NT2/D1 (cell line): ENCODE measurements around the gene MRPL55.
A peak's percentile ranks its signal among the peaks of the same experiment; 100 is the strongest.

Experiments
- DNase-seq: peaks from one replicate; pipeline ENCODE4 v3.0.0-alpha.2; 2011; ENCODE audit warnings: low read depth, low spot score
- H3K27me3 ChIP-seq: 2 replicates; pipeline ENCODE4 v1.6.0; 2011; ENCODE audit warnings: mild to moderate bottlenecking; ENCODE audit not compliant: insufficient read length, insufficient read depth
- H3K36me3 ChIP-seq: 2 replicates; pipeline ENCODE4 v1.6.1; 2011; ENCODE audit warnings: mild to moderate bottlenecking, low read length, mixed read lengths; ENCODE audit not compliant: insufficient read depth, insufficient read length
- H3K4me1 ChIP-seq: 2 replicates; pipeline ENCODE4 v1.5.1; 2011; ENCODE audit not compliant: insufficient read depth, insufficient read length
- H3K4me3 ChIP-seq: 2 replicates; pipeline ENCODE4 v1.5.1; 2011; ENCODE audit warnings: low read depth; ENCODE audit not compliant: insufficient read length
- H3K9ac ChIP-seq: 2 replicates; pipeline ENCODE4 v1.6.0; 2011; ENCODE audit warnings: low read depth; ENCODE audit not compliant: insufficient read length
- H3K9me3 ChIP-seq: 2 replicates; pipeline ENCODE4 v1.5.1; 2011; ENCODE audit warnings: mild to moderate bottlenecking, low read length; ENCODE audit not compliant: insufficient read depth
- SUZ12 ChIP-seq: IDR thresholded peaks from 2 replicates; pipeline ENCODE4 v1.6.1; 2011; ENCODE audit not compliant: insufficient read length, insufficient read depth; ENCODE audit errors: extremely low read depth
- YY1 ChIP-seq: IDR thresholded peaks from 2 replicates; pipeline ENCODE4 v1.6.1; 2011; ENCODE audit not compliant: insufficient read length, insufficient read depth
- ZNF274 ChIP-seq: IDR thresholded peaks from 2 replicates; pipeline ENCODE4 v1.6.1; 2011; ENCODE audit warnings: mild to moderate bottlenecking, low read depth, low read length

Gene MRPL55

GRCh38 chr1:228063251-228064191, 45.6 kb downstream of the MRPL55 start:
- Histone ChIP-seq H3K9me3 (peaks cover 12% of the 10 kb centered on the region; the same call in 1 of the 2 replicates), H3K27me3 (peaks cover 50% of the 10 kb centered on the region), H3K4me3 (no peak overlapping the region)

DNA sequence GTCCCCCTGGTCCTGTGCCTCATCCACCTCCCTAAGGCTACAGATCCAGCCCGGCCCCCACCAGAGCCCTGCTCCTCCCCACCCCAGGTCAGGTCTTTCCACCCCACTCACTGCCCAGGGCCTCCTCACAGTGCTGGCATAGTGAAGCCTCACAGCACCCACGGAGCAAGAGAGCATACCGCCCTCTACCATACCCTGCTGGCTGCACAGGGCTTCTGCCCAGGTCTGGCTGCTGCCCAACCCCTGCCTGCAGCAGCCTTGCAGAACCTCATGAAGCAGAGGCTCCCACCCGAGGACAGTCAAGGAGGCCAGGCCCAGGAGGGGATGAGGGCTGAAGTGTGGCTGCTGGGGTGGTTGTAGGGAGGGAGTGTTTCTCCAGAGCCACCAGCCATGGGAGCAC, 46.3 kb downstream of the MRPL55 start:
- no peak for DNase-seq
- Histone ChIP-seq H3K27me3 (peaks cover 42% of the 10 kb centered on the region), H3K9me3 (peaks cover 13% of the 10 kb centered on the region; the same call in 1 of the 2 replicates)

More at GRCh38 chr1:228063251-228064191, 45.6 kb downstream of the MRPL55 start:
- H3K36me3 ChIP-seq = no peaks in the 10 kb centered on the region
- peaks cover 34% of the 10 kb centered on the region for H3K4me1 ChIP-seq
- no peak for TF ChIP-seq ZNF274
- no peak for TF ChIP-seq YY1
- no peak for TF ChIP-seq SUZ12
- no peak overlapping the region for H3K9ac ChIP-seq
- DNase-seq = no peak

DNA sequence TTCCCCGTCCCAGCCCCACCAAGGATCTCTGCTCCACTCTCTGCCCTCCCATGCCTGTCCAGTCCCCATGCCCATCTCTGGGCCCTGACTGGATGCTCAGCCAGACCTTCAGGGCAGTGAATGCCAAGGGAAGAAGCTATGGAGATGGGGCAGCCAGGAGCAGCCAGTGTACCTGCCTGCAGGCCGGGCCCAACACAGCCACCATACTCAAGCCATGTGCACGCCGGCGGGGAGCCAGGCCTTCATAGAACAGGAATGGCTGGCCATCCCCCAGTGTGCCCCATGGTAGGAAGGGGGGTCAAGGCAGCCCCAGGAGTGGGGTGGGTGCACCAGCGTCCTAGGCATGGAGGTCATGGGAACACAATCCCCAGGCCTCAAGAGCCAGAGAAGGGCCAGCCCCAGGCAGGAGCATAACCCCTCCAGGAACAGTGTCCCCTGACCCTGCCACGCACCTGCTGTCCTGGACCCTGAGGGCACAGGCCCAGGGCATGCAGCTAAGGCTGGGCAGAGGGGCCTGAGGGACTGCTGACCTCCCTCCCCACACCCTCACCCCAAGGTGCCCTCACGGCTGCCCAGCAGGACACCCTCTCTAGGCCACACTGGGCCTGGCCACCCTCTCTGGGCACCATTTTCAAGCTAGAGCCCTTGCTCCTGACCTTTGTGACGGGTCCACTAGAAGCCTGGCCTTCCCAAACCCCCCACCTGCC, 46.9 kb downstream of the MRPL55 start:
- H3K27me3 ChIP-seq = peaks cover 37% of the 10 kb centered on the region

More for the DNA sequence above, 46.3 kb downstream of the MRPL55 start:
- Histone ChIP-seq H3K4me3 (no peak overlapping the region), H3K9ac (no peak overlapping the region), H3K36me3 (no peaks in the 10 kb centered on the region), H3K4me1 (peaks cover 34% of the 10 kb centered on the region)
- no peak for TF ChIP-seq SUZ12
- no peak for TF ChIP-seq ZNF274
- TF ChIP-seq YY1 = no peak

DNA sequence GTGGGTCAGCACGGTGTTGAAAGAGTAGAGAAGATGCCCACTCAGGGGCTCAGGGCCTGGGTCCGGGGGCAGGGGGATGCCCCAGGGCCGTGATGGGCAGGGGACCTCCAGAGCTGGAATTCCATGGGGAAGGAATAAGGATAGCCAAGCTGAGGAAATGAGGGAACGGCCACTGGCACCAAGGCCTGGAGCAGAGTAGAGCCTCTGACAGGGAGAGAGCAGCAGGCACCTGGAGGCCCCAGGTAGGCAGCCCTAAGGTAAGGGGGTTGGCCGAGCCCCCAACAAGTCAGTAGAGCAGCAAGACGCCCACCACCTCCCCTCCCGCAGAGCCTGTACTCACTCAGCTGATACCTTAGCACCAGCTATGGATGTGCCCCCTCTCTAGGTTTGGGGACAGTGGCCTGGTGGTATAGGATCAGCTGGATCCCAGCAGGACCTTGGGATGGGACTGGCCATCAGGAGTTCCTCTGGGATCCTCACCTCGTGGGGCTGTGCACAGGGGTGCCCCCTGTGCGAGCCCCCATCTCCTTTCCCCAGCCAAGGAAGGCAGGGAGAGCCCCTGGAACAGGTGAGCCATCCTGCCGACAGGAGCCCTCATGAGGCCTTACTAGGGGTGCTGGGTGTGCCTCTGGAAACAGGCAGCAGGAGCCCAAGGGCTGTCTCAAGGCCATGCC, 47.6 kb downstream of the MRPL55 start:
- Histone ChIP-seq H3K4me1 (peaks cover 31% of the 10 kb centered on the region), H3K27me3 (peaks cover 31% of the 10 kb centered on the region), H3K4me3 (no peak overlapping the region), H3K9me3 (peaks cover 13% of the 10 kb centered on the region; the same call in 1 of the 2 replicates), H3K9ac (peak overlapping the region; percentile 32), H3K36me3 (no peaks in the 10 kb centered on the region)
- no peak for DNase-seq
- TF ChIP-seq YY1 (no peak), SUZ12 (no peak), ZNF274 (no peak)

More for the DNA sequence above, 46.9 kb downstream of the MRPL55 start:
- no peak for DNase-seq
- no peak overlapping the region for H3K9ac ChIP-seq
- TF ChIP-seq YY1 (no peak), SUZ12 (no peak), ZNF274 (no peak)
- H3K36me3 ChIP-seq = no peaks in the 10 kb centered on the region
- no peak overlapping the region for H3K4me3 ChIP-seq
- H3K4me1 ChIP-seq = peaks cover 34% of the 10 kb centered on the region
- peaks cover 13% of the 10 kb centered on the region; the same call in 1 of the 2 replicates for H3K9me3 ChIP-seq

DNA sequence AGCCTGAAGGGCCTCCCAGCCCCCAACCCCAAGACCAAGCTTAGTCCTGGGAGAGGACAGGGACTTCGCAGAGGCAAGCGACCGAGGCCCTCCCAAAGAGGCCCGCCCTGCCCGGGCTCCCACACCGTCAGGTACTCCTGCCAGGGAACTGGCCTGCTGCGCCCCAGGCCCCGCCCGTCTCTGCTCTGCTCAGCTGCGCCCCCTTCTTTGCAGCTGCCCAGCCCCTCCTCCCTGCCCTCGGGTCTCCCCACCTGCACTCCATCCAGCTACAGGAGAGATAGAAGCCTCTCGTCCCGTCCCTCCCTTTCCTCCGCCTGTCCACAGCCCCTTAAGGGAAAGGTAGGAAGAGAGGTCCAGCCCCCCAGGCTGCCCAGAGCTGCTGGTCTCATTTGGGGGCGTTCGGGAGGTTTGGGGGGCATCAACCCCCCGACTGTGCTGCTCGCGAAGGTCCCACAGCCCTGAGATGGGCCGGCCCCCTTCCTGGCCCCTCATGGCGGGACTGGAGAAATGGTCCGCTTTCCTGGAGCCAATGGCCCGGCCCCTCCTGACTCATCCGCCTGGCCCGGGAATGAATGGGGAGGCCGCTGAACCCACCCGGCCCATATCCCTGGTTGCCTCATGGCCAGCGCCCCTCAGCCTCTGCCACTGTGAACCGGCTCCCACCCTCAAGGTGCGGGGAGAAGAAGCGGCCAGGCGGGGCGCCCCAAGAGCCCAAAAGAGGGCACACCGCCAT, 48.5 kb downstream of the MRPL55 start:
- H3K27me3 ChIP-seq = peaks cover 29% of the 10 kb centered on the region
- peak overlapping the region; percentile 79 for H3K9ac ChIP-seq
- no peaks in the 10 kb centered on the region for H3K36me3 ChIP-seq
- peak; percentile 54 for DNase-seq
- TF ChIP-seq SUZ12 (no peak), ZNF274 (no peak)
- peaks cover 13% of the 10 kb centered on the region; the same call in 1 of the 2 replicates for H3K9me3 ChIP-seq
- peak overlapping the region; percentile 52 for H3K4me3 ChIP-seq
- H3K4me1 ChIP-seq = peaks cover 24% of the 10 kb centered on the region

GRCh38 chr1:228059634-228060457, 49.3 kb downstream of the MRPL55 start:
- no peaks in the 10 kb centered on the region for H3K36me3 ChIP-seq
- peaks cover 13% of the 10 kb centered on the region; the same call in 1 of the 2 replicates for H3K9me3 ChIP-seq
- H3K9ac ChIP-seq = peak overlapping the region; percentile 79
- TF ChIP-seq ZNF274 = no peak
- no peak for TF ChIP-seq YY1
- no peak for TF ChIP-seq SUZ12
- peaks cover 18% of the 10 kb centered on the region for H3K4me1 ChIP-seq
- peaks cover 29% of the 10 kb centered on the region for H3K27me3 ChIP-seq
- H3K4me3 ChIP-seq = peak overlapping the region; percentile 52
- DNase-seq = peak; percentile 87
